Measurements from ENCODE around the gene STEAP4. TPM values are rescaled to one million over a fixed set of nuclear protein-coding genes. Genes with fewer than 3 reads are reported as not detected.

Gene STEAP4
- total and polyA plus RNA-seq, 9 of the 15 experiments (the other 6 are each of a cell fraction or from before 2014, with no cell fraction given), result 0.07 TPM; not detected in 8

DNA sequence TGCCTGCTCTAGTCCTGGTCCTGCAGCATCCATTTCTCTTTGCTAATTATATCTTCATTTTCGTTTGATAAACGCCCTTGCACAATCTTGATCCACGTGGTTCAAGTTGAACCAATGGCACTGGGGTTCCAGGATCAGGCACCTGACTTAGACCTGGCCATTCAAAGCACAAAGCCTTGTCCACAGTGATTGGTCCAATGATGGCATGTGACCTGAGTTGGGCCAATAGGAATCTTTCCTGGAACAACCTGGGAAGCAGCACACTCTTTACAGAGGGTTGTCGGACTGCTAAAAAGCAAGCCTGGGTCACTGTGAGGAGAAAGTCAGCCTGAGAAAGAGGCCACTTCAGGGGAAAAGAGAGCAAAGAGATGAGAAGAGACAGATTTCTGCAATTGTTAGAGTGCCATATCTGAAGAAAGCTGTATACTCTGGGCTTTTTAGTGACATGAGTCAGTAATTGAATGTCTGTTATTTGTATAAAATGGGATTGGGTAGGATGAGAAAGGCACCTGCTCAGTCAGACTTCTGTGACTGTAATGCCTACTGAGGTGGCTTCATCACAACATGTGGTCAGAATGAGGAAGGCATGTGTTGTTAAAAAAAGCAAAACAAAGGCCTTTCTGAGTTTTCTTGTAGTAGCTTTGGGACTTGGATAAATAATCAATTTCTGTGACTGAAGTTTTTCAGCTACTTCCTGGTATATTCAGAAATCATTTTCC lies 4.4 kb upstream of the STEAP4 start:
- Histone ChIP-seq H3K27ac (ENCODE audit: extremely low read depth, low read depth, low read length) (no peak overlapping the region), H3K9ac (ENCODE audit: insufficient read depth in 1 of 2, low read depth in 2 of 2, low read length in 2 of 2) (no peak overlapping the region), H3K9me1 (ENCODE audit: control insufficient read depth, insufficient read depth, low read length) (no peaks in the 10 kb centered on the region), H3K4me1 (replicated peaks in 1 of 2; ENCODE audit: control insufficient read depth in 2 of 2, insufficient read depth in 2 of 2, low read length in 2 of 2) (peaks cover 0 to 3% of the 10 kb centered on the region in 2 experiments; a peak in 1 of 5 replicates), H3K9me3 (replicated peaks; ENCODE audit: control insufficient read depth, insufficient read depth, low read depth, low read length) (no peaks in the 10 kb centered on the region), H3K79me2 (ENCODE audit: control insufficient read depth, insufficient read depth, low read length) (no peaks in the 10 kb centered on the region), H2AFZ (ENCODE audit: low read depth, low read length) (no peak overlapping the region), H3K4me3 (no peak overlapping the region), H4K20me1 (replicated peaks; ENCODE audit: control insufficient read depth, insufficient read depth, low read length) (no peaks in the 10 kb centered on the region), H3K4me2 (ENCODE audit: insufficient read depth, low read length) (no peak overlapping the region), H3K27me3 (ENCODE audit: control insufficient read depth in 2 of 2, insufficient read depth in 2 of 2, low read length in 2 of 2) (peaks cover 2 to 15% of the 10 kb centered on the region in 2 experiments; a peak in 3 of 5 replicates), H3K36me3 (ENCODE audit: control insufficient read depth, insufficient read depth, low read length) (no peaks in the 10 kb centered on the region)
- WGBS (ENCODE audit: insufficient coverage, low coverage, missing lambda C conversion rate), result 0% methylated on average over 4 of the region's 4 CpGs
- DNase-seq (ENCODE audit: extremely low read depth in 1 of 4, low spot score in 3 of 4), result peak in 3 of 4 experiments; percentile 10 to 21 (median 17)
- no TSS peak for BruUV-seq (replicated peaks)
- intact Hi-C loops (cut with micrococcal nuclease) (no loop called here), in situ Hi-C loops (cut with MboI) (no loop called here)
- ChIA-PET CTCF (ENCODE audit: low intra/inter-chr PET ratio) (no interaction called here), POLR2A (no interaction called here)
- TF ChIP-seq THAP7 (CRISPR knock-in tag; IDR thresholded peaks at IDR 0.05) (no peak), ZNF3 (CRISPR knock-in tag; IDR thresholded peaks at IDR 0.05) (no peak), KDM1A (IDR thresholded peaks at IDR 0.05) (no peak), USF2 (CRISPR knock-in tag; IDR thresholded peaks at IDR 0.05) (peak; percentile 67), RAD51 (IDR thresholded peaks at IDR 0.05; ENCODE audit: borderline replicate concordance, low read depth) (peak; percentile 66; the same call in 1 of the 2 replicates), ARID1B (IDR thresholded peaks at IDR 0.05) (no peak), CCAR2 (IDR thresholded peaks at IDR 0.05; ENCODE audit: low read depth, low read length) (no peak), ZHX1 (conservative IDR thresholded peaks at IDR 0.05; ENCODE audit: low read length) (no peak), KAT8 (IDR thresholded peaks at IDR 0.05; ENCODE audit: low read depth) (no peak), ZNF696 (CRISPR knock-in tag; conservative IDR thresholded peaks at IDR 0.05) (no peak)
- TF ChIP-seq, protein P1, sequence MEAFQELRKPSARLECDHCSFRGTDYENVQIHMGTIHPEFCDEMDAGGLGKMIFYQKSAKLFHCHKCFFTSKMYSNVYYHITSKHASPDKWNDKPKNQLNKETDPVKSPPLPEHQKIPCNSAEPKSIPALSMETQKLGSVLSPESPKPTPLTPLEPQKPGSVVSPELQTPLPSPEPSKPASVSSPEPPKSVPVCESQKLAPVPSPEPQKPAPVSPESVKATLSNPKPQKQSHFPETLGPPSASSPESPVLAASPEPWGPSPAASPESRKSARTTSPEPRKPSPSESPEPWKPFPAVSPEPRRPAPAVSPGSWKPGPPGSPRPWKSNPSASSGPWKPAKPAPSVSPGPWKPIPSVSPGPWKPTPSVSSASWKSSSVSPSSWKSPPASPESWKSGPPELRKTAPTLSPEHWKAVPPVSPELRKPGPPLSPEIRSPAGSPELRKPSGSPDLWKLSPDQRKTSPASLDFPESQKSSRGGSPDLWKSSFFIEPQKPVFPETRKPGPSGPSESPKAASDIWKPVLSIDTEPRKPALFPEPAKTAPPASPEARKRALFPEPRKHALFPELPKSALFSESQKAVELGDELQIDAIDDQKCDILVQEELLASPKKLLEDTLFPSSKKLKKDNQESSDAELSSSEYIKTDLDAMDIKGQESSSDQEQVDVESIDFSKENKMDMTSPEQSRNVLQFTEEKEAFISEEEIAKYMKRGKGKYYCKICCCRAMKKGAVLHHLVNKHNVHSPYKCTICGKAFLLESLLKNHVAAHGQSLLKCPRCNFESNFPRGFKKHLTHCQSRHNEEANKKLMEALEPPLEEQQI (IDR thresholded peaks at IDR 0.05), result no peak
- peak; percentile 55 for ATAC-seq
- no peak for FAIRE-seq
